Activated naive CD8-positive, alpha-beta T cell treated with anti-CD3 and anti-CD28 coated beads, Interleukin-2, amount 10 ng/mL, durations not matched to agents 7 days and 5 days (primary cell): ENCODE measurements around the gene EEF1B2. TPM values are rescaled to one million over a fixed set of nuclear protein-coding genes. Genes with fewer than 3 reads are reported as not detected.
"Not testable (repeated sequence)": the region's sequence is repeated elsewhere in the genome, so short reads cannot be mapped to it uniquely, and the experiment has no call there.

Experiments
- ATAC-seq: fragments of 150-1000 bp; cut with Tn5 transposase; one replicate; pipeline ENCODE4 v1.10.0; 2021; ENCODE audit warnings: low read depth, moderate library complexity
- POLR2A ChIA-PET: fragments of 350-600 bp; sonication (Branson Sonifier 250); formaldehyde crosslinking; loops from one replicate; lab custom pipeline; 2021; ENCODE audit warnings: antibody characterized with exemption; lab: Charles Lee
- DNase-seq: peaks from one replicate; pipeline ENCODE4 v3.0.0; 2021
- H3K27ac Mint-ChIP-seq: one replicate; pipeline ENCODE4 v1.8.0; 2022; ENCODE audit warnings: mild to moderate bottlenecking, mixed read lengths
- H3K27me3 Mint-ChIP-seq: one replicate; pipeline ENCODE4 v1.8.0; 2022; ENCODE audit warnings: mild to moderate bottlenecking, moderate library complexity, mixed read lengths
- H3K36me3 Mint-ChIP-seq: one replicate; pipeline ENCODE4 v1.8.0; 2021; ENCODE audit warnings: mild to moderate bottlenecking, mixed read lengths
- H3K4me1 Mint-ChIP-seq: one replicate; pipeline ENCODE4 v1.8.0; 2021; ENCODE audit warnings: mixed read lengths
- H3K4me3 Mint-ChIP-seq: one replicate; pipeline ENCODE4 v1.8.0; 2022; ENCODE audit warnings: mild to moderate bottlenecking, moderate library complexity, mixed read lengths
- H3K9me3 Mint-ChIP-seq: one replicate; pipeline ENCODE4 v1.8.0; 2021; ENCODE audit warnings: mixed read lengths
- total RNA-seq, 2 experiments: library from RNA; stranded (reverse); gene quantifications; one replicate each; pipeline ENCODE4 v1.2.3, GENCODE V29; 2021

EEF1B2 gene
- total RNA-seq, 2 experiments from 2014 or later: 506 to 561 TPM

DNA sequence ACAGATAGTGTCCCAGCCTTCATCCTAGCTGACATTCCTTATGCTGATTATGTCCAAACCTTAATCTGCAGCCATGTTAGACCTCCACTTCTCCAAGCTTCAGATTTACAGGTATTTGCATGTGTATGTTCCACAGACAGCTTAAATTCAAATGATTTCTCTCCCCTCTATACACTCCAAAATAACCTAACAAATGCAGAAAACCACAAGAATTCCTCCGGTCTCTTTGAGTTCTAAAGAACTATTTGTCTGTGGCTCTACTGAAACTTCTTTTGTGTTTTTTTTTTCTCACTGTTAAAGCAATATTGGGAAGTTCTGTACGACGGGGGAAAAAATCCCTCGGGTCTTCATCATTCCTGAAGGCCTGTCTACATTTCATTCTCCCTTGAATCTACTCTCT lies 9.1 kb upstream of the EEF1B2 start:
- Mint-ChIP-seq H3K27me3 (no peaks in the 10 kb centered on the region), H3K36me3 (peaks cover 25% of the 10 kb centered on the region), H3K9me3 (no peaks in the 10 kb centered on the region), H3K4me3 (no peak overlapping the region), H3K4me1 (peaks cover 6% of the 10 kb centered on the region), H3K27ac (no peak overlapping the region)
- ATAC-seq (no peak), DNase-seq (no peak)
- POLR2A ChIA-PET: no interaction called here

DNA sequence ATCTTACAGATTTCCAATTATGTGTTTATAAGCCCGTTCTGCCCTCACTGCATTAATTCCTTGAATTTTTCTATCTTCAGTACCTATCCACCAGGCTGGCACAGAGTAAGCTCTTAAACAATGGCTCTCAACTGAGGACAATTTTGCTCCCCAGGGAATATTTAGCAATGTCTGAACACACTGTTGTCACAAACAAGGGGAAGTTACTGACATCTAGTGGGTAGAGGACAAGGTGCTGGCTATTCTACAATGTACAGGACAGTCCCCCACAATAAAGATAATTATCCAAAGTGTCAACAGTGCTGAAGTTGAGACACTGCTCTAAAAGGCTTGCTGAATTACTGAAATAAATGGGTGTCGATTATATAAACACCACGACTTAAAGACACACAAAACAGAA lies 5.5 kb upstream of the EEF1B2 start:
- Mint-ChIP-seq H3K36me3 (peaks cover 13% of the 10 kb centered on the region), H3K9me3 (no peaks in the 10 kb centered on the region), H3K27ac (no peak overlapping the region), H3K4me3 (no peak overlapping the region), H3K4me1 (peaks cover 19% of the 10 kb centered on the region), H3K27me3 (no peaks in the 10 kb centered on the region)
- POLR2A ChIA-PET: no interaction called here
- no peak for ATAC-seq
- DNase-seq: no peak

DNA sequence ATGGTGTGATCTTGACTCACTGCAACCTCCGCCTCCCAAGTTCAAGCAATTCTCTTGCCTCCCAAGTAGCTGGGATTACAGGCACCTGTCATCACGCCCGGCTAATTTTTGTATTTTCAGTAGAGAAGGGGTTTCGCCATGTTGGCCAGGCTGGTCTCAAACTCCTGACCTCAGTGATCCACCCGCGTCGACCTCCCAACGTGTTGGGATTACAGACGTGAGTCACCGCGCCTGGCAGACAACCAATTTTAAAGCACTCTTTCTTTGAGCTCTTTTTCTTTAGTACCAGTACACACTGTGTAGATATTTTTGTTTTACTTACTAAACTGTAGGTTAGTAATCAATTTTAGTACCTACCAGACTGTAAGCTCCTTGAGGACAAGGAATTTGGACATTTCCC lies 2.7 kb upstream of the EEF1B2 start:
- H3K27ac Mint-ChIP-seq, DNase-seq, H3K9me3 Mint-ChIP-seq, POLR2A ChIA-PET, H3K27me3 Mint-ChIP-seq, ATAC-seq: not testable (repeated sequence)
- H3K4me3 Mint-ChIP-seq: peak overlapping the region; percentile 25
- peaks cover 24% of the 10 kb centered on the region for H3K4me1 Mint-ChIP-seq
- H3K36me3 Mint-ChIP-seq: peaks cover 12% of the 10 kb centered on the region

DNA sequence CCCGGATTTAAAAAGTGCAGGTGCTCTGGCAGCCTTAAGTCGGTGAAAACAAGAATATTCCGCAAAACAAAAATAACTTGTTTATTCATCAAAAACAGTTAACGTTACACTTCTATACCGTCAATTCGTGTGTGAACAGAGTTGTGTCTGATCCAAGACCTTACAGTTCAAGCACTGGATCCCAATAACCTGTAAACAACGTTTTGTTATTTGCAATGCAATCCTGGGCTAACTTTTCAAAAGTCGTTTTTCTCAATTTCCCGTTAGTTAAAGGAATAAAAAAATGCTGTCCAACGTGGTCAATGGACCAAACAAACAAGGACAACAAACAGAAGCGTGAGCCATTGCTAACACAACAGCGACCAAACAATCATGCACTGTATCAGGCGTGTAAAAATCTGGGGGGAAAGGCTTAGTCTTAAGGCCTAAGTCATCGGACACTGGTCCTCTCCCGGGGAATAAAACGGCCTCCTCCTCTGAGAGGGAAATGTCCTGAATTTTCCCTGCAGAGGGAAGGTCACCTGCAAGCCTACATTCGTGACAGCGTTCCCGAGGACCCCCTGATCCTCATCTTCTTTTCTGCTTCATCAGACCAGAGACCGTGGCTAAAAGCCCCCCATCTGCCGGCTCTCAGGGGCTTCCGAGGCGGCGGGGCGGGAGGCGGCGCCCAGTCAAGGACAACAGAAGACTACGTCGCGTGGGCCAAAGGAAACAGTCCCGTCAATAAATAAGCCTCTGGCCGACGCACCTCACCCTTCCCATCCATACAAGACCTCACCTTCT lies 941 bp upstream of the EEF1B2 start:
- DNase-seq (no peak), ATAC-seq (peak; percentile 21)
- POLR2A ChIA-PET: interaction anchor here (0.7 to 1.9 kb wide), 2 partner anchors 73 to 75 kb away, joined by 3 to 13 read pairs; partner anchors contain the start of gene INO80D
- H3K27ac Mint-ChIP-seq: peak overlapping the region; percentile 94
- no peaks in the 10 kb centered on the region for H3K9me3 Mint-ChIP-seq
- peaks cover 38% of the 10 kb centered on the region for H3K4me1 Mint-ChIP-seq
- H3K27me3 Mint-ChIP-seq: no peaks in the 10 kb centered on the region
- H3K36me3 Mint-ChIP-seq: peaks cover 16% of the 10 kb centered on the region
- peak overlapping the region; percentile 95 for H3K4me3 Mint-ChIP-seq

DNA sequence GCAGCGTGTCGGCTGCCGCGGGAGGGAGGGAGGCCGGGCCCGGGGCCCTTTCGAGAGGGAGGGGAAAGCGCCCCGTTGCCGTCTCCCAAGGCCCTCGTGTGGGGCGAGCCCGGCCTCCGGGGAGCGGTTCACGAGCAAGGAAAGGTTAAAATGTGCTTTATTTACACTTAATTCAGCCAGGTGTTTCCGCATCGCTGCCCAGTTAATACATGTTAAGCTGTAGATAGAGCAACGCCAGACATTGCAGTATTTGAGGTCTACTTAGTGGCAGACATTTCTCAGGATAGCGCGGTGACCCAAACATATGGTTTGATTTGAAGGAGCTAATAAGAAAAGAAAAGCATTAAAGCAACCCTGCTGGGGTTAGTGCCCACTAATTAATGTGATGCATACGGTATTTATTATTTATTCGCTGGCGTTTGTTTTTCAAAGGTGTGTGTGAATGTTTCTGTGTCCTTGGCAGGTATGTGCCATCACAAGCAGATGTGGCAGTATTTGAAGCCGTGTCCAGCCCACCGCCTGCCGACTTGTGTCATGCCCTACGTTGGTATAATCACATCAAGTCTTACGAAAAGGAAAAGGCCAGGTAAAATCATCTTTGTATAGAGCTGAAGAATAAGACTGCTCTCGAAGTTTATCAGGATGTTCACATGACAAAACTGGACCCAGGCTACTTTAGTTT lies 571 bp downstream of the EEF1B2 start:
- H3K9me3 Mint-ChIP-seq: no peaks in the 10 kb centered on the region
- ATAC-seq: peak; percentile 53
- peaks cover 16% of the 10 kb centered on the region for H3K36me3 Mint-ChIP-seq
- POLR2A ChIA-PET: interaction anchor here (1.1 to 1.9 kb wide), 3 partner anchors 74 to 605 kb away, joined by 4 to 13 read pairs (median 7); partner anchors contain the start of genes FASTKD2, INO80D and MDH1B
- peaks cover 38% of the 10 kb centered on the region for H3K4me1 Mint-ChIP-seq
- peak overlapping the region; percentile 94 for H3K27ac Mint-ChIP-seq
- DNase-seq: no peak
- peak overlapping the region; percentile 95 for H3K4me3 Mint-ChIP-seq
- H3K27me3 Mint-ChIP-seq: no peaks in the 10 kb centered on the region

- Mint-ChIP-seq H3K27me3 (no peaks in the 10 kb centered on the region), H3K4me3 (peak overlapping the region; percentile 95), H3K27ac (peak overlapping the region; percentile 94), H3K36me3 (peaks cover 16% of the 10 kb centered on the region), H3K9me3 (no peaks in the 10 kb centered on the region), H3K4me1 (peaks cover 38% of the 10 kb centered on the region)
- POLR2A ChIA-PET: interaction anchor here (1.1 to 1.9 kb wide), 3 partner anchors 75 to 605 kb away, joined by 4 to 13 read pairs (median 7); partner anchors contain the start of genes FASTKD2, INO80D and MDH1B
- no peak for DNase-seq
- no peak for ATAC-seq
These were observed 1.1 kb downstream of the EEF1B2 start for GRCh38 chr2:206160807-206161179.

- H3K27ac Mint-ChIP-seq, ATAC-seq, POLR2A ChIA-PET, DNase-seq, H3K9me3 Mint-ChIP-seq, H3K27me3 Mint-ChIP-seq: not testable (repeated sequence)
- Mint-ChIP-seq H3K36me3 (peaks cover 20% of the 10 kb centered on the region), H3K4me1 (peaks cover 31% of the 10 kb centered on the region), H3K4me3 (peak overlapping the region; percentile 8)
These were observed 2.7 kb downstream of the EEF1B2 start for GRCh38 chr2:206162401-206162800.

- Mint-ChIP-seq H3K9me3 (peaks cover under 1% of the 10 kb centered on the region), H3K36me3 (peaks cover 19% of the 10 kb centered on the region), H3K4me3 (no peak overlapping the region), H3K4me1 (peaks cover 26% of the 10 kb centered on the region), H3K27ac (peak overlapping the region; percentile 1), H3K27me3 (no peaks in the 10 kb centered on the region)
- POLR2A ChIA-PET: no interaction called here
- no peak for ATAC-seq
- DNase-seq: no peak
These were observed 3.7 kb downstream of the EEF1B2 start for GRCh38 chr2:206163251-206163880.

DNA sequence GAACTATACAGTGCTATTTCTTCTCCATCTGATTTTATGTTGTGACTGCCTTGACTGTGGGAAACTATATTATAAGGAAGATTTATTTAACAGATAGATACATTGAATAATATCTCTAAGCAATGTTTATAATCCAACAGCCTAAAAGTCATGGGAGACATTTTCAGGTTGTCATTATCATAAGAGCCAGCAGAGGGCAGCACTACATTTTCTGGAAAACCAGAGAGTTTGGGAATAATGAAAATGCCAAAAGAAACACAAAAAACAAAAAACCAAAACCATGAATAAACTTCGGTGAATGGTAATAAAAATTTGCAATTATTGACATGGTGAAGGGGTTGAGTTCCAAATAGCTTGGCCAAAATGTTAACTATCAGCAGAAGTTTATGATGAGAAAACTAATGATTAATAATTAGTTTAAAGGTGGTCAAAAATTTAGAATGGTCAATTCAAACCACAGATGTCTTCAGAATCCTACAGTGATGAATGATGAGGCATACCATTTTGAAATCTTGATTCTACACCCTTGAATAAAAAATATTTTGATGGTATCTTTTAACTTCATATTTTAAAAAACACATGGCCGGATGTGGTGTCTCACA lies 4.7 kb downstream of the EEF1B2 start:
- no peaks in the 10 kb centered on the region for H3K27me3 Mint-ChIP-seq
- H3K9me3 Mint-ChIP-seq: peaks cover 3% of the 10 kb centered on the region
- POLR2A ChIA-PET: no interaction called here
- H3K27ac Mint-ChIP-seq: no peak overlapping the region
- H3K36me3 Mint-ChIP-seq: peaks cover 26% of the 10 kb centered on the region
- H3K4me1 Mint-ChIP-seq: peaks cover 26% of the 10 kb centered on the region
- DNase-seq (no peak), ATAC-seq (no peak)
- H3K4me3 Mint-ChIP-seq: no peak overlapping the region

DNA sequence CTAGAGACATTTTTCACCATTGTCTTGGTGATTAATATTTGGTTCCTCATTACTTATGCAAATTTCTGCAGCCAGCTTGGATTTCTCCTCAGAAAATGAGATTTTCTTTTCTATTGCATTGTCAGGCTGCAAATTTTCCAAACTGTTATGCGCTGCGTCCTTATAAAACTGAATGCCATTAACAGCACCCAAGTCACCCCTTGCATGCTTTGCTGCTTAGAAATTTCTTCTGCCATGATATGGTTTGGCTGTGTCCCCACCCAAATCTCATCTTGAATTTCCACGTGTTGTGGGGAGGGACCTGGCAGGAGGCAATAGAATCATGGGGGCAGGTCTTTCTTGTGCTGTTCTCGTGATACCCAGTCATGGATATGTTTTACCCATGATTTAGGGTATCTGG lies 8.5 kb downstream of the EEF1B2 start:
- H3K27me3 Mint-ChIP-seq, H3K9me3 Mint-ChIP-seq, H3K4me3 Mint-ChIP-seq, H3K27ac Mint-ChIP-seq, POLR2A ChIA-PET, DNase-seq, H3K4me1 Mint-ChIP-seq, ATAC-seq: not testable (repeated sequence)
- peaks cover 23% of the 10 kb centered on the region for H3K36me3 Mint-ChIP-seq

DNA sequence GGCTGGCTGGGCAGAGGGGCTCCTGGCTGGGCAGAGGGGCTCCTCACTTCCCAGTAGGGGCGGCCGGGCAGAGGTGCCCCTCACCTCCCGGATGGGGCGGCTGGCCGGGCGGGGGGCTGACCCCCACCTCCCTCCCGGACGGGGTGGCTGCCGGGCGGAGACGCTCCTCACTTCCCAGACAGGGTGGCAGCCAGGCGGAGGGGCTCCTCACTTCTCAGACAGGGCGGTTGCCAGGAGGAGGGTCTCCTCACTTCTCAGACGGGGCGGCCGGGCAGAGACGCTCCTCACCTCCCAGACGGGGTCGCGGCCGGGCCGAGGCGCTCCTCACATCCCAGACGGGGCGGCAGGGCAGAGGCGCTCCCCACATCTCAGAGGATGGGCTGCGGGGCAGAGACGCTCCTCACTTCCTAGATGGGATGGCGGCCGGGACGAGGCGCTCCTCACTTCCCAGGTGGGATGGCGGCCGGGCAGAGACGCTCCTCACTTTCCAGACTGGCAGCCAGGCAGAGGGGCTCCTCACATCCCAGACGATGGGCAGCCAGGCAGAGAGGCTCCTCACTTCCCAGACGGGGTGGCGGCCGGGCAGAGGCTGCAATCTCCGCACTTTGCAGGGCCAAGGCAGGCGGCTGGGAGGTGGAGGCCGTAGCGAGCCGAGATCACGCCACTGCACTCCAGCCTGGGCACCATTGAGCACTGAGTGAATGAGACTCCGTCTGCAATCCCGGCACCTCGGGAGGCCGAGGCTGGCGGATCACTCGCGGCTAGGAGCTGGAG lies 12.1 kb downstream of the EEF1B2 start:
- POLR2A ChIA-PET, H3K27ac Mint-ChIP-seq, H3K27me3 Mint-ChIP-seq: not testable (repeated sequence)

DNA sequence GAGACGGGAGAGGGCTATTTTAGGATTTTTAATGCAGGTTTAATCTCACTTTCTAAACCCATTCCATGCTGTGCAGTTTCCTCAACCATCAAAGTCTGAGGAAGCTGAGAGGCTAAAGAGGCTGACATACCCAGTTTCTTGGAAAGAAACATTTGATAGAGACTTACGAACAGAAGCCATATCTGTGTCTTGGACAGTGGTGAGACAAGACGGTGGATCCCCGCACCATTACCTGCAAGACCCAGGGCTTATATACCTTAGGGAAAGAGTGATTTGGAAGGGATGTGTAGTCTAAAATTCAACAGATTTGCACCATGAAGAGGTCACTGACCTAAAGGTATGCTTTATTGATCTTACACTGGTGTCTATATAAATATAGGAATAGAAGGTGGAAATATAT lies 13.5 kb downstream of the EEF1B2 start:
- POLR2A ChIA-PET: no interaction called here
- no peak overlapping the region for H3K4me3 Mint-ChIP-seq
- no peaks in the 10 kb centered on the region for H3K4me1 Mint-ChIP-seq
- H3K27ac Mint-ChIP-seq: no peak overlapping the region
- H3K27me3 Mint-ChIP-seq: no peaks in the 10 kb centered on the region
- ATAC-seq (no peak), DNase-seq (no peak)
- H3K9me3 Mint-ChIP-seq: peaks cover 6% of the 10 kb centered on the region
- peaks cover 15% of the 10 kb centered on the region for H3K36me3 Mint-ChIP-seq

More for the DNA sequence above, 12.1 kb downstream of the EEF1B2 start:
- H3K4me1 Mint-ChIP-seq, H3K9me3 Mint-ChIP-seq, H3K4me3 Mint-ChIP-seq, DNase-seq, ATAC-seq: not testable (repeated sequence)
- H3K36me3 Mint-ChIP-seq: peaks cover 17% of the 10 kb centered on the region
